DND-41 (cell line): ENCODE data around the gene SPATA31D1.

ENCODE experiments used
- EZH2 ChIP-seq: IDR thresholded peaks from 3 replicates; pipeline ENCODE4 v1.6.1; 2012; ENCODE audit warnings: borderline replicate concordance, low read depth, mild to moderate bottlenecking, moderate library complexity, low read length, inconsistent platforms; ENCODE audit not compliant: severe bottlenecking
- TF ChIP-seq, protein P1 (sequence below): IDR thresholded peaks from 2 replicates; pipeline ENCODE4 v1.5.1; 2012; ENCODE audit warnings: borderline replicate concordance, low read length, moderate library complexity, mild to moderate bottlenecking; ENCODE audit not compliant: poor library complexity, severe bottlenecking; ENCODE audit errors: extremely low read depth

DNA sequence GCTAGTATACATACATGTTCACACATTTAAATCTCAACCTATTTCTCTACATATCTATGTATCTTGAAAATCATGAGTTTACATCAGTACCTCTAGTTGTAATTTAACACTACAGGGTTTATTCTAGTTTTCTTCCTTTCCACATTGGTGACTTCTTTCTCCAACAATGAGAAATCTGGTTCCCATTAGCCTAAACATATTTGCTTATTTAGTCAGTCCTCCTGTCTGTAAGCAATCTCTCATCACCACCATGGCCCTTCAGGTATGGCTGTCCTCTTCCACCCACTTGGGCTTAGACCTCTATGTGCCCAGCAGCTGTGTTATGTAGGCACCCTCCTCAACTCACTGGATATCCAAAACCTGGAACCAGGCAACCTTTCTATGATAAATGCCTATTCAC is 8.0 kb upstream of the SPATA31D1 start:
- no peak for TF ChIP-seq EZH2
- TF ChIP-seq, protein P1, sequence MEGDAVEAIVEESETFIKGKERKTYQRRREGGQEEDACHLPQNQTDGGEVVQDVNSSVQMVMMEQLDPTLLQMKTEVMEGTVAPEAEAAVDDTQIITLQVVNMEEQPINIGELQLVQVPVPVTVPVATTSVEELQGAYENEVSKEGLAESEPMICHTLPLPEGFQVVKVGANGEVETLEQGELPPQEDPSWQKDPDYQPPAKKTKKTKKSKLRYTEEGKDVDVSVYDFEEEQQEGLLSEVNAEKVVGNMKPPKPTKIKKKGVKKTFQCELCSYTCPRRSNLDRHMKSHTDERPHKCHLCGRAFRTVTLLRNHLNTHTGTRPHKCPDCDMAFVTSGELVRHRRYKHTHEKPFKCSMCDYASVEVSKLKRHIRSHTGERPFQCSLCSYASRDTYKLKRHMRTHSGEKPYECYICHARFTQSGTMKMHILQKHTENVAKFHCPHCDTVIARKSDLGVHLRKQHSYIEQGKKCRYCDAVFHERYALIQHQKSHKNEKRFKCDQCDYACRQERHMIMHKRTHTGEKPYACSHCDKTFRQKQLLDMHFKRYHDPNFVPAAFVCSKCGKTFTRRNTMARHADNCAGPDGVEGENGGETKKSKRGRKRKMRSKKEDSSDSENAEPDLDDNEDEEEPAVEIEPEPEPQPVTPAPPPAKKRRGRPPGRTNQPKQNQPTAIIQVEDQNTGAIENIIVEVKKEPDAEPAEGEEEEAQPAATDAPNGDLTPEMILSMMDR: no peak
